IMR-90 (cell line): ENCODE data around the gene EIF2A. TPM values are rescaled to one million over a fixed set of nuclear protein-coding genes. Genes with fewer than 3 reads are reported as not detected.

ENCODE experiments used
- ATAC-seq: fragments of 200-7000 bp; cut with Tn5 transposase; 2 replicates; pipeline ENCODE4 v1.9.1; 2020; ENCODE audit warnings: low read depth, mild to moderate bottlenecking, moderate library complexity
- BruUV-seq: library from RNA; stranded (reverse); fragments of 400-500 nt; replicated peaks from 2 replicates; lab custom pipeline; 2021; lab: Mats Ljungman, UMichigan
- CTCF ChIA-PET: fragments of 300-600 bp; formaldehyde crosslinking; extraction: SDS; loops from one replicate; lab custom pipeline; 2021; ENCODE audit warnings: antibody characterized with exemption; lab: Yijun Ruan, JAX
- POLR2A ChIA-PET: fragments of 300-600 bp; sonication (Branson Sonifier 250); formaldehyde crosslinking; loops from one replicate; lab custom pipeline; 2022; ENCODE audit warnings: antibody characterized with exemption; ENCODE audit not compliant: unreplicated experiment; lab: Charles Lee
- DNase-seq: peaks from one replicate; pipeline ENCODE4 v3.0.0; 2013
- H2AFZ ChIP-seq: replicated peaks from 2 replicates; pipeline ENCODE3; 2013; ENCODE audit warnings: low read length, mild to moderate bottlenecking; ENCODE audit not compliant: poor library complexity
- H2AK5ac ChIP-seq: 2 replicates; pipeline ENCODE4 v1.6.1; 2013; ENCODE audit warnings: low read depth, low read length, inconsistent platforms
- H2AK9ac ChIP-seq: replicated peaks from 2 replicates; pipeline ENCODE3; 2013; ENCODE audit warnings: mild to moderate bottlenecking, low read depth, low read length, moderate library complexity; ENCODE audit not compliant: poor library complexity
- H2BK120ac ChIP-seq: 2 replicates; pipeline ENCODE4 v1.6.1; 2013; ENCODE audit warnings: low read depth, low read length, inconsistent platforms
- H2BK15ac ChIP-seq: 3 replicates; pipeline ENCODE4 v1.6.1; 2013; ENCODE audit warnings: low read depth, low read length, inconsistent platforms
- H2BK20ac ChIP-seq: 2 replicates; pipeline ENCODE4 v1.6.1; 2013; ENCODE audit warnings: low read depth, mild to moderate bottlenecking, inconsistent platforms, low read length, moderate library complexity
- H2BK5ac ChIP-seq: 2 replicates; pipeline ENCODE4 v1.6.1; 2013; ENCODE audit warnings: mild to moderate bottlenecking, low read depth, low read length, inconsistent platforms; ENCODE audit not compliant: poor library complexity, severe bottlenecking
- H3K14ac ChIP-seq: replicated peaks from 2 replicates; pipeline ENCODE4 v1.6.1; 2013; ENCODE audit warnings: low read depth, low read length, inconsistent platforms
- H3K18ac ChIP-seq: 2 replicates; pipeline ENCODE4 v1.6.1; 2013; ENCODE audit warnings: low read depth, low read length, control low read depth
- H3K23ac ChIP-seq: 2 replicates; pipeline ENCODE4 v1.6.1; 2013; ENCODE audit warnings: low read depth, low read length, inconsistent platforms
- H3K27ac ChIP-seq: 2 replicates; pipeline ENCODE4 v1.5.1; 2013; ENCODE audit warnings: mild to moderate bottlenecking, control low read depth, low read length; ENCODE audit not compliant: insufficient read depth
- H3K27me3 ChIP-seq: 2 replicates; pipeline ENCODE4 v1.6.1; 2013; ENCODE audit warnings: low read length; ENCODE audit not compliant: control insufficient read depth, insufficient read depth
- H3K36me3 ChIP-seq: 2 replicates; pipeline ENCODE4 v1.6.1; 2013; ENCODE audit warnings: low read length, mixed read lengths; ENCODE audit not compliant: control insufficient read depth, insufficient read depth
- H3K4ac ChIP-seq: 2 replicates; pipeline ENCODE4 v1.6.1; 2013; ENCODE audit warnings: low read depth, low read length, inconsistent platforms
- H3K4me1 ChIP-seq: 2 replicates; pipeline ENCODE4 v1.6.1; 2013; ENCODE audit warnings: low read length, mixed read lengths; ENCODE audit not compliant: control insufficient read depth, insufficient read depth
- H3K4me2 ChIP-seq: 2 replicates; pipeline ENCODE4 v1.6.1; 2013; ENCODE audit warnings: low read depth, mild to moderate bottlenecking, control low read depth, low read length, moderate library complexity
- H3K4me3 ChIP-seq: 2 replicates; pipeline ENCODE4 v1.5.1; 2013; ENCODE audit warnings: low read depth, mild to moderate bottlenecking, control low read depth, low read length, moderate library complexity; ENCODE audit not compliant: insufficient read depth
- H3K56ac ChIP-seq: 2 replicates; pipeline ENCODE4 v1.6.1; 2013; ENCODE audit warnings: low read length, inconsistent platforms; ENCODE audit not compliant: insufficient read depth; ENCODE audit errors: extremely low read depth
- H3K79me1 ChIP-seq, 2 experiments: 2 replicates each; pipeline ENCODE4 v1.6.1; 2013; ENCODE audit warnings: low read length in 2 of 2, inconsistent platforms in 1 of 2, low read depth in 1 of 2
- H3K9ac ChIP-seq: 2 replicates; pipeline ENCODE4 v1.6.1; 2013; ENCODE audit warnings: low read depth, low read length, control low read depth
- H3K9me1 ChIP-seq: 2 replicates; pipeline ENCODE4 v1.6.1; 2013; ENCODE audit warnings: low read length, inconsistent platforms; ENCODE audit not compliant: insufficient read depth
- H3K9me3 ChIP-seq: 2 replicates; pipeline ENCODE4 v1.6.1; 2013; ENCODE audit warnings: low read length; ENCODE audit not compliant: control insufficient read depth, insufficient read depth
- H4K20me1 ChIP-seq: 2 replicates; pipeline ENCODE4 v1.6.1; 2013; ENCODE audit warnings: low read length, inconsistent platforms; ENCODE audit not compliant: insufficient read depth
- H4K5ac ChIP-seq: 2 replicates; pipeline ENCODE4 v1.6.1; 2013; ENCODE audit warnings: mild to moderate bottlenecking, low read depth, low read length, control low read depth
- H4K8ac ChIP-seq, 2 experiments: 2 replicates each; pipeline ENCODE4 v1.6.1; 2013; ENCODE audit warnings: low read depth in 2 of 2, low read length in 2 of 2, control low read depth in 1 of 2, inconsistent platforms in 1 of 2
- H4K91ac ChIP-seq: 2 replicates; pipeline ENCODE4 v1.6.1; 2013; ENCODE audit warnings: low read depth, low read length, inconsistent platforms; ENCODE audit not compliant: insufficient read depth
- CEBPB ChIP-seq: IDR thresholded peaks from 2 replicates; pipeline ENCODE4 v1.6.1; 2012; ENCODE audit warnings: low read depth, low read length, improper control_type of control experiment
- CHD1 ChIP-seq: IDR thresholded peaks from 2 replicates; pipeline ENCODE4 v1.6.1; 2012; ENCODE audit warnings: low read depth, low read length, improper control_type of control experiment
- MAFK ChIP-seq: IDR thresholded peaks from 2 replicates; pipeline ENCODE4 v1.6.1; 2012; ENCODE audit warnings: low read depth, low read length, improper control_type of control experiment
- MXI1 ChIP-seq: IDR thresholded peaks from 2 replicates; pipeline ENCODE4 v1.6.1; 2012; ENCODE audit warnings: low read depth, mild to moderate bottlenecking, low read length, moderate library complexity, borderline replicate concordance
- RCOR1 ChIP-seq: IDR thresholded peaks from 2 replicates; pipeline ENCODE4 v1.6.1; 2012; ENCODE audit warnings: mild to moderate bottlenecking, low read length, improper control_type of control experiment; ENCODE audit not compliant: insufficient replicate concordance
- RFX5 ChIP-seq: IDR thresholded peaks from 2 replicates; pipeline ENCODE4 v1.8.0; 2012; ENCODE audit warnings: low read depth, mild to moderate bottlenecking, low read length, moderate library complexity
- WGBS, 2 experiments: methylation state at CpG; one replicate each; pipeline versions ENCODE4 v1.1.5 to v1.1.7; 2013; ENCODE audit warnings: missing lambda C conversion rate in 2 of 2; ENCODE audit not compliant: insufficient read length in 1 of 2; ENCODE audit errors: extremely low coverage in 2 of 2; 5-methylcytosine and 5-hydroxymethylcytosine counted together
- dilution Hi-C: fragments of 300-500 bp; cut with HindIII; formaldehyde crosslinking; loops from one replicate; pipeline ENCODE4 v1.14.3; 2018; ENCODE audit warnings: low sequenced_read_pairs; ENCODE audit not compliant: unreplicated experiment
- in situ Hi-C: fragments of 300-500 bp; cut with MboI; formaldehyde crosslinking; loops from 3 replicates; pipeline ENCODE4 v1.14.3; 2019; ENCODE audit warnings: low sequenced_read_pairs, inconsistent platforms, mixed read lengths
- intact Hi-C: fragments of 100-400 bp; cut with micrococcal nuclease; formaldehyde crosslinking; loops from 2 replicates; pipeline ENCODE4 v1.10.0; 2022
- polyA plus RNA-seq, 3 experiments: library from polyadenylated mRNA; depleted of rRNA; stranded (reverse); fragments of >200 nt; gene quantifications; 2 replicates each; pipeline ENCODE4 v1.2.3, GENCODE V29; 2012; ENCODE audit warnings: low replicate concordance in 1 of 3
- total RNA-seq: library from RNA; depleted of rRNA; stranded (reverse); fragments of >200 nt; gene quantifications from 2 replicates; pipeline ENCODE4 v1.2.3, GENCODE V29; 2012
- TF ChIP-seq, protein P1 (sequence below): fragments of 150-350 bp; IDR thresholded peaks from 2 replicates; pipeline ENCODE4 v1.6.1; 2017; ENCODE audit warnings: mild to moderate bottlenecking, antibody characterized with exemption, low read length, low read depth
- TF ChIP-seq, protein P2 (sequence below): conservative IDR thresholded peaks from 2 replicates; pipeline ENCODE4 v1.5.1; 2012; ENCODE audit warnings: mild to moderate bottlenecking, low read depth, low read length, improper control_type of control experiment
- TF ChIP-seq, protein P3 (sequence below): fragments of 150-350 bp; IDR thresholded peaks from 2 replicates; pipeline ENCODE4 v1.6.1; 2016; ENCODE audit warnings: low read depth, mild to moderate bottlenecking, low read length, moderate library complexity, borderline replicate concordance

The EIF2A gene
- total and polyA plus RNA-seq, 2 of the 4 experiments (the other 2 are of a cell fraction): 61.2 to 166 TPM

DNA sequence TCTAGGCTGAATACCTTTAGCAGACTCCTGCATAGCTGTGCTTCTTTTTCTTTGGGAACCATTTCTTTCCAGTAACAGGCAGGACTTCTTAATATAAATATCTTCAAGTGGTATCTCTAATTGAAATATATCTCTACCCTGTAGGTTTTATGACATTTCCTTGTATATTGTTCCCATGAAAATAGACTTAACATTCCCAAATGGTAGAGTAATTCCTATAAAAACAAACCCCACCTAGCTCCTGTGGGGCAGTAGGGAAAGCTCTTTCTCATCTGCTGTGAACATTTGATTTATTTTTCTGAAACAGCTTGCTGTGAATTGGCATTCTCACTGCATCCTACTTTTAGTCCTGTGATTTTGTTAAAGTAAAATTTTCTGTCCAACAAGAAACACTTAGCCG lies 77.4 kb downstream of the EIF2A start:
- TF ChIP-seq RCOR1: no peak
- TF ChIP-seq, protein P1, sequence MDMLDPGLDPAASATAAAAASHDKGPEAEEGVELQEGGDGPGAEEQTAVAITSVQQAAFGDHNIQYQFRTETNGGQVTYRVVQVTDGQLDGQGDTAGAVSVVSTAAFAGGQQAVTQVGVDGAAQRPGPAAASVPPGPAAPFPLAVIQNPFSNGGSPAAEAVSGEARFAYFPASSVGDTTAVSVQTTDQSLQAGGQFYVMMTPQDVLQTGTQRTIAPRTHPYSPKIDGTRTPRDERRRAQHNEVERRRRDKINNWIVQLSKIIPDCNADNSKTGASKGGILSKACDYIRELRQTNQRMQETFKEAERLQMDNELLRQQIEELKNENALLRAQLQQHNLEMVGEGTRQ: no peak
- no peak for TF ChIP-seq MAFK
- no peak for TF ChIP-seq RFX5
- no peak for TF ChIP-seq CEBPB
- TF ChIP-seq MXI1: no peak
- TF ChIP-seq, protein P2, sequence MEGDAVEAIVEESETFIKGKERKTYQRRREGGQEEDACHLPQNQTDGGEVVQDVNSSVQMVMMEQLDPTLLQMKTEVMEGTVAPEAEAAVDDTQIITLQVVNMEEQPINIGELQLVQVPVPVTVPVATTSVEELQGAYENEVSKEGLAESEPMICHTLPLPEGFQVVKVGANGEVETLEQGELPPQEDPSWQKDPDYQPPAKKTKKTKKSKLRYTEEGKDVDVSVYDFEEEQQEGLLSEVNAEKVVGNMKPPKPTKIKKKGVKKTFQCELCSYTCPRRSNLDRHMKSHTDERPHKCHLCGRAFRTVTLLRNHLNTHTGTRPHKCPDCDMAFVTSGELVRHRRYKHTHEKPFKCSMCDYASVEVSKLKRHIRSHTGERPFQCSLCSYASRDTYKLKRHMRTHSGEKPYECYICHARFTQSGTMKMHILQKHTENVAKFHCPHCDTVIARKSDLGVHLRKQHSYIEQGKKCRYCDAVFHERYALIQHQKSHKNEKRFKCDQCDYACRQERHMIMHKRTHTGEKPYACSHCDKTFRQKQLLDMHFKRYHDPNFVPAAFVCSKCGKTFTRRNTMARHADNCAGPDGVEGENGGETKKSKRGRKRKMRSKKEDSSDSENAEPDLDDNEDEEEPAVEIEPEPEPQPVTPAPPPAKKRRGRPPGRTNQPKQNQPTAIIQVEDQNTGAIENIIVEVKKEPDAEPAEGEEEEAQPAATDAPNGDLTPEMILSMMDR: no peak
- TF ChIP-seq CHD1: no peak
- TF ChIP-seq, protein P3, sequence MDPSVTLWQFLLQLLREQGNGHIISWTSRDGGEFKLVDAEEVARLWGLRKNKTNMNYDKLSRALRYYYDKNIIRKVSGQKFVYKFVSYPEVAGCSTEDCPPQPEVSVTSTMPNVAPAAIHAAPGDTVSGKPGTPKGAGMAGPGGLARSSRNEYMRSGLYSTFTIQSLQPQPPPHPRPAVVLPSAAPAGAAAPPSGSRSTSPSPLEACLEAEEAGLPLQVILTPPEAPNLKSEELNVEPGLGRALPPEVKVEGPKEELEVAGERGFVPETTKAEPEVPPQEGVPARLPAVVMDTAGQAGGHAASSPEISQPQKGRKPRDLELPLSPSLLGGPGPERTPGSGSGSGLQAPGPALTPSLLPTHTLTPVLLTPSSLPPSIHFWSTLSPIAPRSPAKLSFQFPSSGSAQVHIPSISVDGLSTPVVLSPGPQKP: no peak
- peak; percentile 32 for ATAC-seq

More for the DNA sequence above, 77.4 kb downstream of the EIF2A start:
- Histone ChIP-seq H3K14ac (no peak overlapping the region), H4K8ac (no peak overlapping the region), H3K9me1 (peaks cover 5% of the 10 kb centered on the region; the same call in 1 of the 2 replicates), H2BK20ac (no peak overlapping the region), H2BK15ac (no peak overlapping the region), H4K20me1 (peaks cover 10% of the 10 kb centered on the region; the same call in 1 of the 2 replicates), H3K9ac (no peak overlapping the region), H3K9me3 (no peaks in the 10 kb centered on the region), H2BK5ac (no peak overlapping the region), H4K91ac (no peak overlapping the region), H2AK9ac (no peak overlapping the region), H3K36me3 (peaks cover 4% of the 10 kb centered on the region), H3K4me3 (no peak overlapping the region), H3K4ac (no peak overlapping the region), H3K27ac (no peak overlapping the region), H3K56ac (no peak overlapping the region), H3K18ac (no peak overlapping the region), H2BK120ac (no peak overlapping the region), H3K4me1 (no peaks in the 10 kb centered on the region), H2AFZ (no peak overlapping the region), H3K4me2 (no peak overlapping the region), H2AK5ac (no peak overlapping the region), H3K27me3 (no peaks in the 10 kb centered on the region), H4K5ac (no peak overlapping the region), H3K23ac (no peak overlapping the region), H3K79me1 (peaks cover 10 to 13% of the 10 kb centered on the region in 2 experiments)
- intact Hi-C loops: no loop called here
- DNase-seq: peak; percentile 18
- POLR2A ChIA-PET: no interaction called here
- WGBS, 2 experiments: no CpG with 5 or more reads among the region's 1 CpG
- dilution Hi-C loops: no loop called here
- in situ Hi-C loops: no loop called here
- no TSS peak for BruUV-seq
- CTCF ChIA-PET: interaction anchor here (0.6 kb wide), 1 partner anchor 47 kb away, joined by 3 read pairs; no protein-coding TSS in a partner anchor
